ENCODE measurements around the gene LMBR1.

DNA sequence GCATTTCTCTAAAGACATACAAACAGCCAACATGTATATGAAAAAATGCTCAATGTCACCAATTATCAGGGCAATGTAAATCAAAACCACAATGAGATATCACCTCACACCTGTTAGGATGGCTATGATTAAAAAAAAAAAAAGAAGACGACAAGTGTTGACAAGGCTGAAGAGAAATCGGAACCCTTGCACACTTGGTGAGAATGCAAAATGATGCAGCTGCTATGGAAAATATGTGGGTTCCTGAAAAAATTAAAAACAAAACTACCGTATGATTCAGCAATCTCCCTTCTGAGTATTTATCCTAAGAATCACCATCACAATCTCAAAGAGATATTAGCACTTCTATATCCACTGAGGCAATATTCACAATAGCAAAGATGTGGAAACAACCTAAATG is 11.3 kb downstream of the LMBR1 start:
- TF ChIP-seq POLR2A (IDR thresholded peaks at IDR 0.05) (no peak), EP300 (IDR thresholded peaks at IDR 0.05) (no peak)
- TF ChIP-seq, protein P1, sequence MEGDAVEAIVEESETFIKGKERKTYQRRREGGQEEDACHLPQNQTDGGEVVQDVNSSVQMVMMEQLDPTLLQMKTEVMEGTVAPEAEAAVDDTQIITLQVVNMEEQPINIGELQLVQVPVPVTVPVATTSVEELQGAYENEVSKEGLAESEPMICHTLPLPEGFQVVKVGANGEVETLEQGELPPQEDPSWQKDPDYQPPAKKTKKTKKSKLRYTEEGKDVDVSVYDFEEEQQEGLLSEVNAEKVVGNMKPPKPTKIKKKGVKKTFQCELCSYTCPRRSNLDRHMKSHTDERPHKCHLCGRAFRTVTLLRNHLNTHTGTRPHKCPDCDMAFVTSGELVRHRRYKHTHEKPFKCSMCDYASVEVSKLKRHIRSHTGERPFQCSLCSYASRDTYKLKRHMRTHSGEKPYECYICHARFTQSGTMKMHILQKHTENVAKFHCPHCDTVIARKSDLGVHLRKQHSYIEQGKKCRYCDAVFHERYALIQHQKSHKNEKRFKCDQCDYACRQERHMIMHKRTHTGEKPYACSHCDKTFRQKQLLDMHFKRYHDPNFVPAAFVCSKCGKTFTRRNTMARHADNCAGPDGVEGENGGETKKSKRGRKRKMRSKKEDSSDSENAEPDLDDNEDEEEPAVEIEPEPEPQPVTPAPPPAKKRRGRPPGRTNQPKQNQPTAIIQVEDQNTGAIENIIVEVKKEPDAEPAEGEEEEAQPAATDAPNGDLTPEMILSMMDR (IDR thresholded peaks at IDR 0.05), result no peak
